ENCODE results near the gene OGT.
A peak's percentile ranks its signal among the peaks of the same experiment; 100 is the strongest.
"Not testable (repeated sequence)": the region's sequence is repeated elsewhere in the genome, so short reads cannot be mapped to it uniquely, and the experiment has no call there.

The OGT gene

DNA sequence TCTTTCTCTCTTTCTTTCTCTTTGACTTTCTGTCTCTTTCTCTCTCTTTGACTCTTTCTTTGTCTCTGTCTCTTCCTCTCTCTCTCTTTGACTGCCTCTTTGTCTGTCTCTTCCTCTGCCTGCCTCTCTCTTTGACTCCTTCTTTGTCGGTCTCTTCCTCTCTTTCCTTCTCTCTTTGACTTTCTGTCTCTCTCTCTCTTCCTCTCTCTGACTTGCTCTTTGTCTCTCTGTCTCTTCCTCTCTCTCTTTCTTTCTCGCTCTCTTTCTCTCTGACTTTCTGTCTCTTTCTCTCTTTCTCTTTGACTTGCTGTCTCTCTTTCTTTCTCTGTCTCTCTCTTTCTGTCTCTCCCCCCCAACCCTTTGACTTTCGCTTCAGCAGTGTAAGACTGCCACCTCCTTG is 36.4 kb upstream of the OGT start:
- TF ChIP-seq, protein P1, sequence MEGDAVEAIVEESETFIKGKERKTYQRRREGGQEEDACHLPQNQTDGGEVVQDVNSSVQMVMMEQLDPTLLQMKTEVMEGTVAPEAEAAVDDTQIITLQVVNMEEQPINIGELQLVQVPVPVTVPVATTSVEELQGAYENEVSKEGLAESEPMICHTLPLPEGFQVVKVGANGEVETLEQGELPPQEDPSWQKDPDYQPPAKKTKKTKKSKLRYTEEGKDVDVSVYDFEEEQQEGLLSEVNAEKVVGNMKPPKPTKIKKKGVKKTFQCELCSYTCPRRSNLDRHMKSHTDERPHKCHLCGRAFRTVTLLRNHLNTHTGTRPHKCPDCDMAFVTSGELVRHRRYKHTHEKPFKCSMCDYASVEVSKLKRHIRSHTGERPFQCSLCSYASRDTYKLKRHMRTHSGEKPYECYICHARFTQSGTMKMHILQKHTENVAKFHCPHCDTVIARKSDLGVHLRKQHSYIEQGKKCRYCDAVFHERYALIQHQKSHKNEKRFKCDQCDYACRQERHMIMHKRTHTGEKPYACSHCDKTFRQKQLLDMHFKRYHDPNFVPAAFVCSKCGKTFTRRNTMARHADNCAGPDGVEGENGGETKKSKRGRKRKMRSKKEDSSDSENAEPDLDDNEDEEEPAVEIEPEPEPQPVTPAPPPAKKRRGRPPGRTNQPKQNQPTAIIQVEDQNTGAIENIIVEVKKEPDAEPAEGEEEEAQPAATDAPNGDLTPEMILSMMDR (IDR thresholded peaks at IDR 0.05; ENCODE audit: insufficient read depth, low read length, poor library complexity, severe bottlenecking), result no peak
- Histone ChIP-seq H3K4me3 (replicated peaks; ENCODE audit: low read depth, low read length) (no peak overlapping the region), H3K27me3 (replicated peaks; ENCODE audit: control insufficient read depth, insufficient read depth, low read length) (no peaks in the 10 kb centered on the region), H3K36me3 (ENCODE audit: control insufficient read depth, insufficient read depth, low read length) (no peaks in the 10 kb centered on the region)
- no peak for DNase-seq (ENCODE audit: extremely low read depth, insufficient read length)

DNA sequence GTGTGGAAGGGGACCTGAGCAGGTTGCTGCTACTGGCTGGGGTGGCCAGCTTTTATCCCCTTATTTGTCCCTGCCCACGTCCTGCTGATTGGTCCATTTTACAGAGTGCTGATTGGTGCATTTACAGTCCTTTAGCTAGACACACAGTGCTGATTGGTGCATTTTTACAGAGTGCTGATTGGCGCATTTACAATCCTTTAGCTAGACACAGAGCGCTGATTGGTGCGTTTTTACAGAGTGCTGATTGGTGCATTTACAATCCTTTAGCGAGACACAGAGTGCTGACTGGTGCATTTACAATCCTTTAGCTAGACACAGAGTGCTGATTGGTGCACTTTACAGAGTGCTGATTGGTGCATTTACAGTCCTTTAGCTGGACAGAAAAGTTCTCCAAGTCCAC is 30.8 kb upstream of the OGT start:
- not testable (repeated sequence) for DNase-seq (ENCODE audit: extremely low read depth, insufficient read length); H3K36me3 ChIP-seq (ENCODE audit: control insufficient read depth, insufficient read depth, low read length); H3K27me3 ChIP-seq (replicated peaks; ENCODE audit: control insufficient read depth, insufficient read depth, low read length); H3K4me3 ChIP-seq (replicated peaks; ENCODE audit: low read depth, low read length)

DNA sequence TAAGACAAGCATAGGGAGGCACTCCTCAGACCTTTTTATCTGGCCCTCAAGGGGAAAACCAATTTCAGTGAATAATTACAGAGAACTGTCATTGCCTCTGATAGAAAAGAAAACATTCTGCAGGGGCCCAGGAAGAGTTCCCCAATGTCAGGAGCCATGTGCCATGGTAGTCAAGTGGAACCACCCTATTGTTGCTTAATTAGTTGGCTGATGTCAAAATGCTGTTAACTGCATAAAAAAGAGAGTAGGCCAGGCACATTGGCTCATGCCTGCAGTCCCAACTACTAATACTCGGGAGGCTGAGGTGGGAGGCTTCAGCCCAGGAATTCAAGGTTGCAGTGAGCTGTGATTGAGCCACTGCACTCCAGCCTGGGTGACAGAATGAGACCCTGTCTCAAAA is 28.6 kb upstream of the OGT start:
- H3K4me3 ChIP-seq (replicated peaks; ENCODE audit: low read depth, low read length), result no peak overlapping the region
- H3K27me3 ChIP-seq (replicated peaks; ENCODE audit: control insufficient read depth, insufficient read depth, low read length), result no peaks in the 10 kb centered on the region
- DNase-seq (ENCODE audit: extremely low read depth, insufficient read length), result no peak
- TF ChIP-seq, protein P1 (IDR thresholded peaks at IDR 0.05; ENCODE audit: insufficient read depth, low read length, poor library complexity, severe bottlenecking), result no peak
- H3K36me3 ChIP-seq (ENCODE audit: control insufficient read depth, insufficient read depth, low read length), result no peaks in the 10 kb centered on the region

DNA sequence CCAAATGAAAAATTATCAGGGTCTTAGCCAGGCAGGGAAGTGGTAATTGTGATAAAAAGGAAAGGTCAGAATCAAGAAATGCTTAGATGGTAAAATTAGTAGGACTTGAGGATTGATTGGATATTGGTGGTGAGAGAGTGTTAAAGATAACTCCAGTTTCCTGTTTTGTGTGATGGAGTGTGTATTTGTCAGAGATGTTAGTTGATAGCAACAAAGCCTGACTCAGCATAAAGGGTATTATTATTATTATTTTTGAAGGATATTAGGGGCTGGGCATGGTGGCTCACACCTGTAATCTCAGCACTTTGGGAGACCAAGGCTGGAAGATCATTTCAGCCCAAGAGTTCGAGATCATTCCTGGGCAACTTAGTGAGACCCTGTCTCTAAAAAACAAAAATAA is 23.6 kb upstream of the OGT start:
- H3K27me3 ChIP-seq (replicated peaks; ENCODE audit: control insufficient read depth, insufficient read depth, low read length), result no peaks in the 10 kb centered on the region
- TF ChIP-seq, protein P1 (IDR thresholded peaks at IDR 0.05; ENCODE audit: insufficient read depth, low read length, poor library complexity, severe bottlenecking), result no peak
- DNase-seq (ENCODE audit: extremely low read depth, insufficient read length), result no peak
- H3K36me3 ChIP-seq (ENCODE audit: control insufficient read depth, insufficient read depth, low read length), result no peaks in the 10 kb centered on the region
- no peak overlapping the region for H3K4me3 ChIP-seq (replicated peaks; ENCODE audit: low read depth, low read length)

DNA sequence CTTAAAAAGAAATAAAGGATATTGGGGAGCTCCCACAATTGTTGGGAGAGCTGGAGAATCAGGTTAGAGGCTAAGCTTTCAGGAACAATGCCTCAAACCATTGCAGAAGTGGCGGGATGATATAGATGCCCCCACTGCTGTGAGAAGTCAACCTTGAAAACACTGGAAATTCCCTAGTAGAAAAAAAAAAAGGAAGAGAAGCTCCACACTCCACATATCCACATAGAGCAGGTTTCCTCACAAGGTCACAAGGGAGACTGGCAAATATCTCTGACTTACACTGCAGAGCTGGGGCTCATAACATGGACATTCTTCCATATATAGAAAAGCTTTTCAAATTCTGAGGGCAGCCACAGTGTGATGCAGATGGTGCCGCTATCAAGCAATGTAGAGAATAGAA is 22.7 kb upstream of the OGT start:
- no peak for DNase-seq (ENCODE audit: extremely low read depth, insufficient read length)
- H3K36me3 ChIP-seq (ENCODE audit: control insufficient read depth, insufficient read depth, low read length), result no peaks in the 10 kb centered on the region
- TF ChIP-seq, protein P1 (IDR thresholded peaks at IDR 0.05; ENCODE audit: insufficient read depth, low read length, poor library complexity, severe bottlenecking), result no peak
- no peaks in the 10 kb centered on the region for H3K27me3 ChIP-seq (replicated peaks; ENCODE audit: control insufficient read depth, insufficient read depth, low read length)
- no peak overlapping the region for H3K4me3 ChIP-seq (replicated peaks; ENCODE audit: low read depth, low read length)

DNA sequence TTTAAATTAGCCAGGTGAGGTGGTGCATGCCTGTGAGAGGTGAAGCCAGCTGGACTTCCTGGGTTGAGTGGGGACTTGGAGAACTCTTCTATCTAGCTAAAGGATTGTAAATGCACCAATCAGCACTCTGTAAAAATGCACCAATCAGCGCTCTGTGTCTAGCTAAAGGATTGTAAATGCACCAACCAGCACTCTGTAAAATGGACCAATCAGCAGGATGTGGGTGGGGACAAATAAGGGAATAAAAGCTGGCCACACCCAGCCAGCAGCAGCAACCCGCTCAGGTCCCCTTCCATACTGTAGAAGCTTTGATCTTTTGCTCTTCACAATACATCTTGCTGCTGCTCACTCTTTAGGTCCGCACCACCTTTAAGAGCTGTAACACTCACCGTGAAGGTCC is 19.2 kb upstream of the OGT start:
- DNase-seq (ENCODE audit: extremely low read depth, insufficient read length); H3K4me3 ChIP-seq (replicated peaks; ENCODE audit: low read depth, low read length); H3K27me3 ChIP-seq (replicated peaks; ENCODE audit: control insufficient read depth, insufficient read depth, low read length); H3K36me3 ChIP-seq (ENCODE audit: control insufficient read depth, insufficient read depth, low read length): not testable (repeated sequence)

- DNase-seq (ENCODE audit: extremely low read depth, insufficient read length), result peak; percentile 24
- TF ChIP-seq, protein P1 (IDR thresholded peaks at IDR 0.05; ENCODE audit: insufficient read depth, low read length, poor library complexity, severe bottlenecking), result peak; percentile 38
- Histone ChIP-seq H3K27me3 (replicated peaks; ENCODE audit: control insufficient read depth, insufficient read depth, low read length) (no peaks in the 10 kb centered on the region), H3K4me3 (replicated peaks; ENCODE audit: low read depth, low read length) (no peak overlapping the region), H3K36me3 (ENCODE audit: control insufficient read depth, insufficient read depth, low read length) (no peaks in the 10 kb centered on the region)
Measured at GRCh38 chrX:71514367-71515037, 18.4 kb upstream of the OGT start.

Data from GM06990 (cell line).